ENCODE data around the gene AMPD3.

- TF ChIP-seq CTCF (IDR thresholded peaks at IDR 0.05) (no peak), EZH2 (IDR thresholded peaks at IDR 0.05; ENCODE audit: borderline replicate concordance, insufficient read depth, low read depth, low read length, poor library complexity, severe bottlenecking) (no peak)
Observed at GRCh38 chr11:10500757-10501684, 46.0 kb downstream of the AMPD3 start.
